H9 (cell line): ENCODE results near the gene ADAMTS2. TPM values are rescaled to one million over a fixed set of nuclear protein-coding genes. Genes with fewer than 3 reads are reported as not detected.

Source experiments
- DNase-seq: peaks from one replicate; pipeline ENCODE4 v3.0.0-alpha.2; 2017
- H2AFZ ChIP-seq: one replicate; pipeline ENCODE4 v1.6.1; 2013; ENCODE audit warnings: mild to moderate bottlenecking, low read length, control low read depth, moderate library complexity
- H2AK5ac ChIP-seq: 2 replicates; pipeline ENCODE4 v1.6.1; 2013; ENCODE audit warnings: low read length, control low read depth, mixed read lengths; ENCODE audit not compliant: insufficient read length
- H2BK120ac ChIP-seq: one replicate; pipeline ENCODE4 v1.6.1; 2013; ENCODE audit warnings: low read depth, mild to moderate bottlenecking, low read length, control low read depth, inconsistent platforms; ENCODE audit not compliant: poor library complexity, severe bottlenecking
- H2BK12ac ChIP-seq: 2 replicates; pipeline ENCODE4 v1.6.1; 2013; ENCODE audit warnings: low read length, control low read depth, mixed read lengths, low read depth; ENCODE audit not compliant: insufficient read length
- H2BK15ac ChIP-seq: 2 replicates; pipeline ENCODE4 v1.6.1; 2013; ENCODE audit warnings: low read depth, low read length, control low read depth
- H2BK20ac ChIP-seq: one replicate; pipeline ENCODE4 v1.6.1; 2013; ENCODE audit warnings: low read depth, mild to moderate bottlenecking, low read length, control low read depth, inconsistent platforms; ENCODE audit not compliant: poor library complexity, severe bottlenecking
- H2BK5ac ChIP-seq: 2 replicates; pipeline ENCODE4 v1.6.1; 2013; ENCODE audit warnings: low read length, control low read depth, mixed read lengths; ENCODE audit not compliant: insufficient read length
- H3K14ac ChIP-seq: 2 replicates; pipeline ENCODE4 v1.6.1; 2013; ENCODE audit warnings: low read length, control low read depth; ENCODE audit not compliant: insufficient read depth
- H3K18ac ChIP-seq: 2 replicates; pipeline ENCODE4 v1.6.1; 2013; ENCODE audit warnings: low read depth, mild to moderate bottlenecking, mixed read lengths, low read length, control low read depth; ENCODE audit not compliant: insufficient read length
- H3K23ac ChIP-seq: 2 replicates; pipeline ENCODE4 v1.6.1; 2013; ENCODE audit warnings: low read length, control low read depth, mixed read lengths, low read depth; ENCODE audit not compliant: insufficient read length
- H3K23me2 ChIP-seq: 2 replicates; pipeline ENCODE4 v1.6.1; 2013; ENCODE audit warnings: low read depth, mild to moderate bottlenecking, mixed read lengths, low read length, control low read depth; ENCODE audit not compliant: insufficient read length, poor library complexity, severe bottlenecking
- H3K27ac ChIP-seq: 2 replicates; pipeline ENCODE4 v1.5.1; 2013; ENCODE audit warnings: low read length, control low read depth, mixed read lengths, low read depth; ENCODE audit not compliant: insufficient read length
- H3K27me3 ChIP-seq: 2 replicates; pipeline ENCODE4 v1.6.1; 2013; ENCODE audit warnings: low read length, control low read depth, inconsistent platforms; ENCODE audit not compliant: insufficient read depth
- H3K4ac ChIP-seq: 2 replicates; pipeline ENCODE4 v1.6.1; 2013; ENCODE audit warnings: low read depth, mild to moderate bottlenecking, control low read depth, inconsistent platforms, low read length, moderate library complexity
- H3K4me1 ChIP-seq: 2 replicates; pipeline ENCODE4 v1.6.1; 2013; ENCODE audit warnings: low read length, control low read depth, inconsistent platforms; ENCODE audit not compliant: insufficient read depth
- H3K4me2 ChIP-seq: 2 replicates; pipeline ENCODE4 v1.6.1; 2013; ENCODE audit warnings: low read length, control low read depth, mixed read lengths; ENCODE audit not compliant: insufficient read length, insufficient read depth
- H3K56ac ChIP-seq: 2 replicates; pipeline ENCODE4 v1.6.1; 2013; ENCODE audit warnings: low read depth, mild to moderate bottlenecking, mixed read lengths, low read length, control low read depth; ENCODE audit not compliant: insufficient read length
- H3K79me1 ChIP-seq: 2 replicates; pipeline ENCODE4 v1.6.1; 2013; ENCODE audit warnings: low read depth, mild to moderate bottlenecking, moderate library complexity, low read length, control low read depth, inconsistent platforms; ENCODE audit not compliant: insufficient read depth, poor library complexity, severe bottlenecking
- H3K79me2 ChIP-seq: 2 replicates; pipeline ENCODE4 v1.6.1; 2013; ENCODE audit warnings: low read length, control low read depth, inconsistent platforms; ENCODE audit not compliant: insufficient read depth
- H3K9ac ChIP-seq: 2 replicates; pipeline ENCODE4 v1.6.1; 2013; ENCODE audit warnings: low read length, control low read depth, mixed read lengths; ENCODE audit not compliant: insufficient read length; ENCODE audit errors: extremely low read depth
- H3K9me3 ChIP-seq: one replicate; pipeline ENCODE4 v1.6.1; 2013; ENCODE audit warnings: low read depth, low read length, inconsistent platforms; ENCODE audit not compliant: control insufficient read depth
- H3T11ph ChIP-seq: one replicate; pipeline ENCODE4 v1.6.1; 2013; ENCODE audit warnings: mild to moderate bottlenecking, low read length, control low read depth, inconsistent platforms
- H4K20me1 ChIP-seq: one replicate; pipeline ENCODE4 v1.6.1; 2013; ENCODE audit not compliant: control insufficient read depth, insufficient read length, insufficient read depth
- H4K5ac ChIP-seq: 2 replicates; pipeline ENCODE4 v1.6.1; 2013; ENCODE audit warnings: low read depth, mild to moderate bottlenecking, mixed read lengths, low read length, control low read depth; ENCODE audit not compliant: insufficient read length
- H4K8ac ChIP-seq: replicated peaks from 2 replicates; pipeline ENCODE4 v1.6.1; 2013; ENCODE audit warnings: low read length, control low read depth, mixed read lengths, low read depth; ENCODE audit not compliant: insufficient read length
- H4K91ac ChIP-seq: 2 replicates; pipeline ENCODE4 v1.6.1; 2013; ENCODE audit warnings: low read depth, mild to moderate bottlenecking, moderate library complexity, mixed read lengths, low read length, control low read depth; ENCODE audit not compliant: insufficient read length
- H3K27ac Mint-ChIP-seq, 3 experiments: 2 replicates in 2 of 3; 3 replicates in 1 of 3; pipeline ENCODE4 v1.8.0; 2020 to 2021; ENCODE audit warnings: mixed read lengths in 3 of 3, mild to moderate bottlenecking in 1 of 3, moderate library complexity in 1 of 3
- H3K27me3 Mint-ChIP-seq: 2 replicates; pipeline ENCODE4 v1.8.0; 2021; ENCODE audit warnings: low read depth, mild to moderate bottlenecking, moderate library complexity, mixed read lengths
- H3K36me3 Mint-ChIP-seq, 3 experiments: 2 replicates in 2 of 3; 3 replicates in 1 of 3; pipeline ENCODE4 v1.8.0; 2020 to 2021; ENCODE audit warnings: low read depth in 3 of 3, mixed read lengths in 3 of 3; ENCODE audit not compliant: insufficient read depth in 1 of 3
- H3K4me1 Mint-ChIP-seq, 2 experiments: 2 replicates each; pipeline ENCODE4 v1.8.0; 2020; ENCODE audit warnings: mixed read lengths in 2 of 2
- H3K4me3 Mint-ChIP-seq, 2 experiments: 2 replicates in 1 of 2; 3 replicates in 1 of 2; pipeline ENCODE4 v1.8.0; 2020 to 2021; ENCODE audit warnings: mild to moderate bottlenecking in 2 of 2, mixed read lengths in 2 of 2, moderate library complexity in 1 of 2
- H3K9me3 Mint-ChIP-seq, 2 experiments: 2 replicates in 1 of 2; 3 replicates in 1 of 2; pipeline ENCODE4 v1.8.0; 2020; ENCODE audit warnings: mild to moderate bottlenecking in 2 of 2, mixed read lengths in 2 of 2, moderate library complexity in 1 of 2
- CTCF ChIP-seq: fragments of 200-600 bp; sonication (generic); conservative IDR thresholded peaks from 3 replicates; pipeline ENCODE4 v1.8.0; 2021; ENCODE audit warnings: antibody characterized with exemption, mild to moderate bottlenecking
- WGBS: extraction: QIAGEN DNeasy Blood & Tissue Kit; methylation state at CpG from one replicate; pipeline ENCODE4 v1.1.7; 2013; ENCODE audit warnings: missing lambda C conversion rate, low lambda C conversion rate, mixed read lengths; ENCODE audit not compliant: insufficient read length; ENCODE audit errors: extremely low coverage; 5-methylcytosine and 5-hydroxymethylcytosine counted together
- total RNA-seq: library from RNA; stranded (reverse); gene quantifications from 2 replicates; pipeline ENCODE4 v1.2.1, GENCODE V29; 2021

Gene ADAMTS2
- total RNA-seq, 1 experiment from 2014 or later = 5.4 TPM

DNA sequence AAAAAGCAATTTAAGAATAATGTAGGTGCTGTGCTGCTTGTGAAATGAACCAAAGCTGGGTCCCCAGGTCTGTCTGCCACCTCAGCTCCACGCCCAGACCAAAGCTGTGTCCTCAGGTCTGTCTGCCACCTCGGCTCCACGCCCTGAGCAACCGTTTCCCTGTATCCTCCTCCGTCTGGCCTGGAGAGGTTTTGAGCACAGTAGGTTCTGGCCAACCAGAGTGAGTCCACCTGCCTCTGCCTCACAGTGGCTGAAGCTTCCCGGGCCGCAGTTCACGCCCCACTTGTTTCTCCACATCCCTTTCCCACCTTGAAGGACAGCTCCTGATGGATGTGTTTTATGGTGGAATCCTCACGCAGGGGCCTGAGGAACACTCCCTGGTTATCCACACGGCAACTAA is 120.5 kb downstream of the ADAMTS2 start:
- Histone ChIP-seq H3K4ac (no peak overlapping the region), H3K23me2 (no peaks in the 10 kb centered on the region), H4K5ac (no peak overlapping the region), H2AFZ (no peak overlapping the region), H3K79me2 (no peaks in the 10 kb centered on the region), H3K18ac (no peak overlapping the region), H3K56ac (no peak overlapping the region), H3K4me2 (no peak overlapping the region), H2AK5ac (no peak overlapping the region), H3K23ac (no peak overlapping the region), H4K8ac (no peak overlapping the region), H2BK120ac (no peak overlapping the region), H3K9me3 (peaks cover 10% of the 10 kb centered on the region), H3K27me3 (no peaks in the 10 kb centered on the region), H2BK12ac (no peak overlapping the region), H3K14ac (no peak overlapping the region), H4K91ac (no peak overlapping the region), H3K79me1 (no peaks in the 10 kb centered on the region), H3K27ac (no peak overlapping the region), H3K4me1 (no peaks in the 10 kb centered on the region), H2BK20ac (no peak overlapping the region), H3T11ph (no peak overlapping the region), H2BK15ac (no peak overlapping the region), H4K20me1 (no peaks in the 10 kb centered on the region), H2BK5ac (no peak overlapping the region), H3K9ac (no peak overlapping the region)
- H3K9me3 Mint-ChIP-seq = peaks cover 23 to 28% of the 10 kb centered on the region in 2 experiments
- peak; percentile 11 for DNase-seq
- no CpG with 5 or more reads among the region's 10 CpGs for WGBS
- no peak for TF ChIP-seq CTCF
- peaks cover 26 to 32% of the 10 kb centered on the region in 2 experiments for H3K4me1 Mint-ChIP-seq
- no peak overlapping the region; a peak in 1 of 5 replicates for H3K4me3 Mint-ChIP-seq
- H3K36me3 Mint-ChIP-seq = peaks cover 20 to 25% (median 24%) of the 10 kb centered on the region in 3 experiments
- H3K27ac Mint-ChIP-seq = no peak overlapping the region; a peak in 1 of 7 replicates
- peaks cover 2% of the 10 kb centered on the region for H3K27me3 Mint-ChIP-seq
